Duodenal mucosa (tissue), 2 donors: ENCODE data around the gene TBX18.

Source experiments
- H3K27ac ChIP-seq: one replicate; pipeline ENCODE4 v1.7.0; 2013; ENCODE audit warnings: low read depth, low read length
- H3K27me3 ChIP-seq, 2 donors: one replicate each; pipeline ENCODE4 v1.7.0; 2013; ENCODE audit warnings: low read length in 2 of 2, control low read depth in 1 of 2; ENCODE audit not compliant: insufficient read depth in 2 of 2, control insufficient read depth in 1 of 2
- H3K36me3 ChIP-seq, 2 donors: one replicate each; pipeline ENCODE4 v1.7.0; 2013; ENCODE audit warnings: low read length in 2 of 2, control low read depth in 1 of 2; ENCODE audit not compliant: insufficient read depth in 2 of 2, control insufficient read depth in 1 of 2
- H3K4me1 ChIP-seq, 2 donors: one replicate each; pipeline ENCODE4 v1.7.0; 2013; ENCODE audit warnings: low read length in 2 of 2, control low read depth in 1 of 2; ENCODE audit not compliant: insufficient read depth in 2 of 2, control insufficient read depth in 1 of 2
- H3K4me3 ChIP-seq, 2 donors: one replicate each; pipeline ENCODE4 v1.7.0; 2013; ENCODE audit warnings: low read length in 2 of 2, low read depth in 1 of 2
- H3K9ac ChIP-seq, 2 donors: one replicate each; pipeline ENCODE4 v1.7.0; 2013; ENCODE audit warnings: low read length in 2 of 2, low read depth in 1 of 2
- H3K9me3 ChIP-seq, 2 donors: one replicate each; pipeline ENCODE4 v1.7.0; 2013; ENCODE audit warnings: low read length in 2 of 2, control low read depth in 1 of 2; ENCODE audit not compliant: control insufficient read depth in 1 of 2

TBX18 gene

DNA sequence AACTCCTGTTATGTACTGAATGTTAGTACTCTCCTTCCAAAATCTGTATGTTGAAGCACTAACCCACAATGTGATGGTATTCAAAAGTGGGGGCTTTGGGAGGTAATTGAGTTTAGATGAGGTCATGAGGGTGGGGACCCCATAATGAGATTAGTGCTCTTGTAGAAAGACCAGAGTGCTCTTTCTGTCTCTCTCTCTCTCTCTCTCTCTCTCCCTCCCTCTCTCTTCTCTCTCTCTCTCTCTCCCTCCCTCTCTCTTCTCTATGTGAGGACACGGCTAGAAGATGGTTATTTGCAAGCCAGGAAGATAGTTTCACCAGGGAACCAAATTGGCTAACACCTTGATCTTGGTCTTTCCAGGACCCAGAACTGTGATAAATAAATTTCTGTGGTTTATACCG, 107.4 kb downstream of the TBX18 start:
- H3K4me1 ChIP-seq = no peaks in the 10 kb centered on the region
- no peak overlapping the region for H3K27ac ChIP-seq
- no peak overlapping the region for H3K4me3 ChIP-seq
- no peaks in the 10 kb centered on the region for H3K36me3 ChIP-seq
- no peaks in the 10 kb centered on the region for H3K9me3 ChIP-seq
- H3K9ac ChIP-seq = no peak overlapping the region
- no peaks in the 10 kb centered on the region for H3K27me3 ChIP-seq

DNA sequence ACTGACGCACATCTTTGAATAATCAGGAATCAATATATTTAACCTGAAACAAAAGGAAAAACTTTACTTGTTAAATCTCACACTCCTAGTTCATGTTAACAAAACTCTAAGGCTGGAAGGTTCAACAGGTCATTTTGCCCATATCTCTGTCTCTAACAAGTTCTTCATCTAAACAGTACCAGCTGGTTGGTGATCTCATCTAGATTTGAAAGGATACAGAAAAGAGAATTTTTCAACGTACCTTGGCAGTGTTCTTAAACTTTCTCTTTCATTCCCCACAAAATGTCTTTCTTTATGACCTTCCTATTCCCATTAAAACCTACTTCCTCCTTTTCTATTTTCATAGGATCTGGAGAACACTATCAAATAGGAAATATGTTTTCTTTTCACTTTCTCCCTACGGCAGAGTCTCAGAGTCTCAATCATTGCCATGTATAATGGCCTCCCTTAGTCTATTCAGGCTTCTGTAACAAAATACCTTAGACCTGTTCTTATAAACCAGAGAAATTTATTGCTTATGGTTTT, 111.3 kb downstream of the TBX18 start:
- Histone ChIP-seq H3K9me3 (no peaks in the 10 kb centered on the region), H3K9ac (no peak overlapping the region), H3K27me3 (no peaks in the 10 kb centered on the region), H3K4me1 (no peaks in the 10 kb centered on the region), H3K27ac (no peak overlapping the region), H3K36me3 (no peaks in the 10 kb centered on the region), H3K4me3 (no peak overlapping the region)

DNA sequence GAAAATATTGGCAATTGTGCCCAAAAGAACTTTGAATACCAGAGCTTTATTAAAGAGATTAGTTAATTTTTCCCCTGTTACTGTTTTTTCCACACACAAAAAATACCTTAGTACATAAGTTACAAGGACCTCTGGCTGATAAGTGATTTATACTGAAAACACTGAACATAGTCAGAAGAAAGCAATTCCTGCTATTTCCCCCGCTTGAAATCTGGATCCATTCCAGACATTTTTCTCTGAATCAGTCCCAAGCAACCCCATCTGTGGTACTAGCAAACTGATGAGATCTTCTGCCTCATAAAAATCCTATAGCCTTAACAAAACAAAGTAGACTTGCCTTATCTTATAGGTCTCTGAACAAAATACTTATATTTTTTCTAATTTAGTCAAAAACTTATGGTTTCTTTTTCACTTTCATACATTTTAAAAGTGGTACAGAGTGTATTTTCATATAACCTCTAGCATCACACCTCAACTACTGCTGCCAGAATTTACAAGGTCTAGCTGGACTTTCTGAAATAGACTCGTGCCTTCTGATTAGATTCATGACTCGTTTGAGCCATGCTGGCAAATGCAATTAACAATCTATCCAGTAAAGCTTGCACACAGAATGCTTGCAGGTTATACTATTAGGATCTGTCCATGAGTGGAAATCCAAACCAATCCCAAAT, 111.9 kb downstream of the TBX18 start:
- no peak overlapping the region for H3K4me3 ChIP-seq
- no peaks in the 10 kb centered on the region for H3K36me3 ChIP-seq
- H3K9ac ChIP-seq = no peak overlapping the region
- H3K27me3 ChIP-seq = no peaks in the 10 kb centered on the region
- no peak overlapping the region for H3K27ac ChIP-seq
- H3K4me1 ChIP-seq = no peaks in the 10 kb centered on the region
- H3K9me3 ChIP-seq = no peaks in the 10 kb centered on the region

DNA sequence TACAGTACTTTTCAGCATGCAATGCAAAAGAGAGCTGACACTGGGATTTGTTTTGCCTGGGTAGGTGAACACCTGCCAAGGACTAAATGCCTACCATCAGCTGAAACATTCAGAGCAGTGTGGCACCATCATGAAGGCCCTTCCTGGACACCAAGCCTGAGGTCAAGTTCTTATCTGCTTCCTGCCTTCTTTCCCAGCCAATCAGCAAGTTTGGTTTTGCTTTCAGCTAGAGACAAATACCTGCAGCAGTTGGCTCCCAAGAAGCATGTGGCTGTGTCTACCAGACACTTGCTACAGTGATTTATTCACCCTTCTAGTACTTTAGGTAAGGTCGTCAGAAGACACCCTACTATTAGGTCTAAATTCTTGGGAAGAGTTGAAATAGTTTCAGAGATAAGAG, 112.8 kb downstream of the TBX18 start:
- H3K9me3 ChIP-seq = no peaks in the 10 kb centered on the region
- no peaks in the 10 kb centered on the region for H3K27me3 ChIP-seq
- H3K36me3 ChIP-seq = no peaks in the 10 kb centered on the region
- H3K4me3 ChIP-seq = no peak overlapping the region
- H3K9ac ChIP-seq = no peak overlapping the region
- H3K27ac ChIP-seq = no peak overlapping the region
- H3K4me1 ChIP-seq = no peaks in the 10 kb centered on the region

DNA sequence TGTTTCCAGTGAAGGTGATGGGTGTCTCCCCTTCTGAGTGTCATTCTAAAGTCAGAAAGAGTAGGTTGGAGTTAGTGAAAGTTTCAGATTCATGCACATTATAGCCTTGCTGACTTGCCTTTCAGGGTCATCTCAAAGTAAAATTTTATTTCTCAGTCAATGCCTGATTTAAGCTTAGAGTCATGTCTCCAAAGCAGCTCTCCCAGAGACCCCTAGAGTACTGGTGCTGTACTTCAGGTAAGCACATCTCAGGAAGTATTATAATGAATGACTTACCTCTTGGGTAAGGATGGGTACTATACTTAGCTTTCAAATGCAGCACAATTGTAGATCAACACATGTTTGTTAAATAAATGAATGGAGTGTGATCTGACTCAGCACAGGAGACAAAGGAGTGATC, 116.0 kb downstream of the TBX18 start:
- H3K9me3 ChIP-seq = no peaks in the 10 kb centered on the region
- H3K27me3 ChIP-seq = no peaks in the 10 kb centered on the region
- no peaks in the 10 kb centered on the region for H3K36me3 ChIP-seq
- H3K9ac ChIP-seq = no peak overlapping the region
- no peaks in the 10 kb centered on the region for H3K4me1 ChIP-seq
- H3K4me3 ChIP-seq = no peak overlapping the region
- H3K27ac ChIP-seq = no peak overlapping the region

DNA sequence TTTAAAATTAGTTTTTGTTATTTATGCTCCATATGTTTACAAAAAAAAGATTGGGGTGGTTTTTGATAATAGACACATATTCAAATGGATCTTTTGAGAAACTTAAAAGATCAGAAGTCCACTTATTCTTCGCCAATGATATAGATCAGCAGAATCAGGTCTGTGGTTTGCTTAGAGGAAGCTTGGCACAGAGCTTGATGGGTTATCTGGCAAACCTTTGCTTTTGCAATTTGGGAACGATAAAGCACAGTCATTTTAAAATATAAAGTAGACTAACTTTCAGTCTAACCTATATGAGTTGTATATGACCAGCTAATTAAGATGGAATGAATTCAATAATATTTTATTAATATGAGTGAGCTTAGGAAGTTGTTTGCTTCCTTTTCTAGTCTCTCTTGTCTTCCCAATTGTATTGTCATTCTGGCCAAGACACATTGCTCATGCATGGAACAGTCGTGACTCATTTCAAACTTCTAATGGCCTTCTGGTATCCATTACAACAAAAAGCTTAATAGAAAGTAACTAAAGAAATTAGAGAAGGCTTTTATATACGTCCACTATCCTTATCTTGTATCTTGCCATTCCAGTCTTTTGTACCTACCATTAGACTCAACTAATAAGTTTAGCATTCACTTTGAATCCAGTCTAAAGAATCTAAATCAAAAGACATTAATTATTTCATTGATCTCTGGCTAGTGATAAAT, 118.7 kb downstream of the TBX18 start:
- H3K9me3 ChIP-seq = no peaks in the 10 kb centered on the region
- H3K4me3 ChIP-seq = no peak overlapping the region
- H3K9ac ChIP-seq = no peak overlapping the region

DNA sequence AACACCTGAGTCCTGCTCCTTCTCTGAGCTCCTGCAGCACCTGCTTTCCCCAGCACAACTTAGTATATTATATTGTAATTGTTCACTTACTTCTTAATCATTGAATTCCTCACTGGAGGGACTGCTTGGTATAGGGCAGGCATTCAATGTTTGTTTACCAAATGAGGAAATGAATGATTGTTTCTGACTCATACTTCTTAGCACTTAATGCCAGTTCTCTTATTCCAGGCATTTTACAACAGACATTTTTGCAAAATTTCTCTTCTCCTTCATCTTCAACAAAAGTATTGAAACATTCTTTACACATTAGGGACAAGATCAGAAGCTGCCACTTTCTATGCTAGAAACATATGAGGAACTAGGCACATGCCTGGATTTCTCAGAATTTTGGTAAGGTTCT, 119.4 kb downstream of the TBX18 start:
- no peak overlapping the region for H3K4me3 ChIP-seq
- no peaks in the 10 kb centered on the region for H3K9me3 ChIP-seq
- H3K9ac ChIP-seq = no peak overlapping the region
- no peaks in the 10 kb centered on the region for H3K4me1 ChIP-seq
- H3K36me3 ChIP-seq = no peaks in the 10 kb centered on the region
- no peak overlapping the region for H3K27ac ChIP-seq
- H3K27me3 ChIP-seq = no peaks in the 10 kb centered on the region

More for the DNA sequence above, 118.7 kb downstream of the TBX18 start:
- Histone ChIP-seq H3K4me1 (no peaks in the 10 kb centered on the region), H3K27me3 (no peaks in the 10 kb centered on the region), H3K27ac (no peak overlapping the region), H3K36me3 (no peaks in the 10 kb centered on the region)

DNA sequence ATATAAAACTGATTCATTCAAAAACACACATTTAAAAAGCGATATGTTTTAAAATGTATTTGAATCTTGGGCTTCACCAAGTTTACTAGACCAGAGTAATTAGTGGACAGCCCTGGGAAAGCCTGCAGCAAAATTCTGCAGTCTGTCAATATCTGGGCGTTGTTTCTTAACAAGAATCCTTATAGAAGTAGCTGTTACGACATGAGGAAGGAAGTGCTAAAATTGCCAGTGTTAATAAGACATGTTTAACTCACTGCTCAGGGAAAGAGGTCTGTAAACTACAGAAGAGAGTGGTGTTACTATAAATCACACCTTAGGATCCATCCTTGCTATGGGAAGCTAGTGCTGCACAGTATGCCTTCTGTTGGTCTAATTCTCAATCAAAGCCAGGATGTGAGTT, 120.6 kb downstream of the TBX18 start:
- Histone ChIP-seq H3K9me3 (no peaks in the 10 kb centered on the region), H3K9ac (no peak overlapping the region), H3K36me3 (no peaks in the 10 kb centered on the region), H3K27ac (no peak overlapping the region), H3K4me3 (no peak overlapping the region), H3K27me3 (no peaks in the 10 kb centered on the region), H3K4me1 (no peaks in the 10 kb centered on the region)

DNA sequence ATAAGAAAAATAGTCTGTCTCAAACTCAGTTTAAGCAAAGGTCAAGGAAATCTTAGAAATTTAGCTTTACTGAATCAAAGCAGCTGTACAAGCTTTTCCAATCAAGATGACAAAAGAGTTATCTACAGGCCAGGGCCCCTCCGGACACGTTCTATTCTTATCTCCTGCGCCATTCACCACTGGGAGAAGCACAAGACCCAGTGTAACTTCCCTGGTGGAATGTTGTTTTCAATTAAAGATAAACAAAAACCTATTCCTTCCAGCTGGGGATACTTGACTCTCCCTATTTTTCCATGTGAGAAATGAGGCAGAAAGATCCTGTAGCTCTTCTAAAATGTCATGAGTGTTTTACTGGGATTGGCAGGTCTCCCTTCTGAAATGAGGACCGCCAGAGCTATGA, 123.3 kb downstream of the TBX18 start:
- Histone ChIP-seq H3K9ac (no peak overlapping the region), H3K27me3 (no peaks in the 10 kb centered on the region), H3K27ac (no peak overlapping the region), H3K4me1 (no peaks in the 10 kb centered on the region), H3K9me3 (no peaks in the 10 kb centered on the region), H3K36me3 (no peaks in the 10 kb centered on the region), H3K4me3 (no peak overlapping the region)

DNA sequence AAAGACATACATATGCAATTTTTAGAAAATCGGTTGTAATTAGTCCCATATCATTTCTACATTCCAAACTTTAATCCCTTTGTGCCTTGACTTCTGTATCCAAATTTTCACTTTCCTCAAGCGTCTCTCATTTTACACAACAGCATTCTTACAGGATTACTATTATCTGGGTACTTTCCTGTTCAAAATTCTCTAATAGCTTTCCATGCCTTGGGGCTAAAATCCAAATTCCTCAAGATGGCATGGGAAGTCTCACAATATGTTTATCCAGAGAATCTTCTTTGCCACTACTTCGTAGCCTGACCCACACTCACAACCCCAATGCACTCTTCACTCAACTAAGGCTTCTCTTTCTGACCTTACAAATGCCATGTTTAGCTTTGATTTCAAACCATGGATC, 125.0 kb downstream of the TBX18 start:
- Histone ChIP-seq H3K4me3 (no peak overlapping the region), H3K36me3 (no peaks in the 10 kb centered on the region), H3K4me1 (no peaks in the 10 kb centered on the region), H3K27me3 (no peaks in the 10 kb centered on the region), H3K9me3 (no peaks in the 10 kb centered on the region), H3K27ac (no peak overlapping the region), H3K9ac (no peak overlapping the region)
